ENCODE data around the gene CENPF. TPM values are rescaled to one million over a fixed set of nuclear protein-coding genes. Genes with fewer than 3 reads are reported as not detected.

The CENPF gene
- total and polyA plus RNA-seq, 4 donors = 1.2 to 9.7 (median 1.9) TPM

DNA sequence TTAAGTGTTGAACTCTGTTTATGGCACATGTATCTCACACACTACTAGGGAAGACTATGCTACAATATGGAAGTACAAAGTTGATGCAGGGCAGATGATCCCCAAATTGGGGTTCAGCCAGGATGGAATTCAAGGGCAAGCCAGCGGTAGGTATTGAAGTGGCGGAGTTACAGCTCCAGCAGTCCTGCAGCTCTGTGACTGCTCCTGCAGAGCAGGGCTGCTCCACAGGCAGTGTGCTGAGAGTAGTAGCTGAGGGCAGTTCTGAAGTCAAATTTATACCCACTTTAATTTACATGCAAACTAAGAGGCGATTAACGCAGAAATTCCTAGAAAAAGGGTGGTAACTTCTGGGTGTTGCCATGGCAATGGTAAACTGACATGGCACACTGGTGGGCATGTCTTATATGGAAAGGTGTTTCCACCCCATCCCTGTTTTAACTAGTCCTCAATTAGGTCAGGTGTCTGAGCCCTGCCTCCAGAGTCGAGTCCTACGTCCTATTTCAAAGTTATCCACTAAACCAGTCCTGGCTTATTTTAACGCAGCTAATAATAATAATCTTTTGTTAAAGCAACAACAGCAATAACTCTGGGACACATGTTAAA, 20.6 kb upstream of the CENPF start:
- ATAC-seq (ENCODE audit: insufficient read depth, low FRiP score) = no peak
- Histone ChIP-seq H3K4me3 (no peak overlapping the region), H3K27ac (ENCODE audit: low read depth in 1 of 2, low read length in 1 of 2) (no peak overlapping the region), H3K4me1 (ENCODE audit: control insufficient read depth in 5 of 5, insufficient read depth in 5 of 5, low read length in 5 of 5) (no peaks in the 10 kb centered on the region), H3K36me3 (ENCODE audit: control insufficient read depth in 4 of 4, insufficient read depth in 4 of 4, low read length in 4 of 4) (no peaks in the 10 kb centered on the region), H3K9ac (ENCODE audit: insufficient read depth in 1 of 2, low read length in 2 of 2) (no peak overlapping the region), H3K9me3 (ENCODE audit: control insufficient read depth in 4 of 4, insufficient read depth in 3 of 4, low read length in 3 of 4) (no peaks in the 10 kb centered on the region), H3K27me3 (ENCODE audit: control insufficient read depth in 3 of 3, insufficient read depth in 3 of 3, low read length in 2 of 3) (no peaks in the 10 kb centered on the region)
- DNase-seq = no peak
- WGBS, 2 donors = 84 to 88% methylated on average over 7 of the region's 7 CpGs
- no peak for TF ChIP-seq CTCF (IDR thresholded peaks at IDR 0.05; ENCODE audit: control extremely low read depth, extremely low read depth)

DNA sequence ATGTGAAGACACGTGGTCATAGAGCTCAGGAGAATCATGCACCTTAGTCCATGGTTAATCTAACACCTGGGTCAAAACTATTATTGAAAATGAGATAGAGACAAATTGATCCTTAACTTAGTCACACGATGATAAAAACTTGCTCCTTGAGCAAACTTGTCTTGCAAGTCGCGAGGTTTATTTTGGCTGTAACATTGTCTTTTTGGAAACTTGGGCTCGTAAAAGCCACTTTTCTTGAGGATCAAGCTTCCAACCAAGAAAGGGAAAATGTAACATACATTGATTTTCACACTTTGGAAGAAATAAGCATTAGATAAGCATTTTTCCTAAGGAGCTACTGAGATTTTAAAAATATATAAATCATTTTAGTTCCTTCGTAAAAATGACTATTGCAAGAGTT, 19.9 kb upstream of the CENPF start:
- H3K27ac ChIP-seq (ENCODE audit: low read depth in 1 of 2, low read length in 1 of 2) = no peak overlapping the region
- no peaks in the 10 kb centered on the region for H3K9me3 ChIP-seq (ENCODE audit: control insufficient read depth in 4 of 4, insufficient read depth in 3 of 4, low read length in 3 of 4)
- H3K9ac ChIP-seq (ENCODE audit: insufficient read depth in 1 of 2, low read length in 2 of 2) = no peak overlapping the region
- no peaks in the 10 kb centered on the region for H3K27me3 ChIP-seq (ENCODE audit: control insufficient read depth in 3 of 3, insufficient read depth in 3 of 3, low read length in 2 of 3)
- H3K36me3 ChIP-seq (ENCODE audit: control insufficient read depth in 4 of 4, insufficient read depth in 4 of 4, low read length in 4 of 4) = no peaks in the 10 kb centered on the region
- DNase-seq = no peak
- no peak overlapping the region for H3K4me3 ChIP-seq
- WGBS, 2 donors = 85 to 86% methylated on average over 6 of the region's 6 CpGs
- H3K4me1 ChIP-seq (ENCODE audit: control insufficient read depth in 5 of 5, insufficient read depth in 5 of 5, low read length in 5 of 5) = no peaks in the 10 kb centered on the region
- no peak for ATAC-seq (ENCODE audit: insufficient read depth, low FRiP score)
- no peak for TF ChIP-seq CTCF (IDR thresholded peaks at IDR 0.05; ENCODE audit: control extremely low read depth, extremely low read depth)

- WGBS, 2 donors = 88 to 95% methylated on average over 7 of the region's 7 CpGs
- Histone ChIP-seq H3K27ac (ENCODE audit: low read depth in 1 of 2, low read length in 1 of 2) (no peak overlapping the region), H3K4me1 (ENCODE audit: control insufficient read depth in 5 of 5, insufficient read depth in 5 of 5, low read length in 5 of 5) (no peaks in the 10 kb centered on the region), H3K9ac (ENCODE audit: insufficient read depth in 1 of 2, low read length in 2 of 2) (no peak overlapping the region), H3K36me3 (ENCODE audit: control insufficient read depth in 4 of 4, insufficient read depth in 4 of 4, low read length in 4 of 4) (no peaks in the 10 kb centered on the region), H3K9me3 (ENCODE audit: control insufficient read depth in 4 of 4, insufficient read depth in 3 of 4, low read length in 3 of 4) (no peaks in the 10 kb centered on the region), H3K4me3 (no peak overlapping the region), H3K27me3 (ENCODE audit: control insufficient read depth in 3 of 3, insufficient read depth in 3 of 3, low read length in 2 of 3) (no peaks in the 10 kb centered on the region)
- ATAC-seq (ENCODE audit: insufficient read depth, low FRiP score) (no peak), DNase-seq (no peak)
- no peak for TF ChIP-seq CTCF (IDR thresholded peaks at IDR 0.05; ENCODE audit: control extremely low read depth, extremely low read depth)
These were observed 19.0 kb upstream of the CENPF start for GRCh38 chr1:214583824-214584554.
